K562 (cell line): ENCODE results near the gene CCDC61. TPM values are rescaled to one million over a fixed set of nuclear protein-coding genes. Genes with fewer than 3 reads are reported as not detected.

Experiments used
- ATAC-seq: fragments of 200-7000 bp; cut with Tn5 transposase; 3 replicates; pipeline ENCODE4 v1.9.1; 2020; ENCODE audit warnings: moderate library complexity
- BruUV-seq: library from RNA; stranded (reverse); fragments of 400-500 nt; replicated peaks from 2 replicates; lab custom pipeline; 2021; lab: Mats Ljungman, UMichigan
- CTCF ChIA-PET: fragments of 300-600 bp; formaldehyde crosslinking; extraction: SDS; loops from one replicate; lab custom pipeline; 2021; ENCODE audit warnings: low intra/inter-chr PET ratio; lab: Yijun Ruan, JAX
- POLR2A ChIA-PET: fragments of 300-600, 350-650 bp; sonication (Branson Sonifier 250); formaldehyde crosslinking; extraction: SDS; loops from one replicate; lab custom pipeline; 2021; ENCODE audit warnings: antibody characterized with exemption, inconsistent platforms; lab: Yijun Ruan, JAX
- DNase-seq, 4 experiments: peaks; one replicate each; pipeline versions ENCODE4 v3.0.0 to v3.0.0-alpha.2; 2011 to 2018; ENCODE audit warnings: low spot score in 3 of 4, mixed read lengths in 3 of 4; ENCODE audit errors: extremely low read depth in 1 of 4
- FAIRE-seq: peaks from 2 replicates; lab custom pipeline; 2011; peaks lifted over from hg19 to GRCh38; lab: Jason Lieb, UNC
- H2AFZ ChIP-seq: 2 replicates; pipeline ENCODE4 v1.6.0; 2011; ENCODE audit warnings: low read depth, low read length, control low read depth, inconsistent platforms
- H3K27ac ChIP-seq: fragments of 200-600 bp; 3 replicates; pipeline ENCODE4 v1.8.0; 2011; ENCODE audit warnings: low read depth, mild to moderate bottlenecking, control low read depth, inconsistent platforms, low read length, moderate library complexity, mixed read lengths; ENCODE audit errors: extremely low read depth
- H3K27me3 ChIP-seq, 2 experiments: fragments of 300-600 bp in 1 of 2; 2 replicates in 1 of 2; 3 replicates in 1 of 2; pipeline versions ENCODE4 v1.6.0 to v1.8.0; 2011; ENCODE audit warnings: inconsistent platforms in 2 of 2, low read length in 2 of 2, mild to moderate bottlenecking in 1 of 2, mixed read lengths in 1 of 2, moderate library complexity in 1 of 2; ENCODE audit not compliant: control insufficient read depth in 2 of 2, insufficient read depth in 2 of 2
- H3K36me3 ChIP-seq: fragments of 300-600 bp; 3 replicates; pipeline ENCODE4 v1.8.0; 2011; ENCODE audit warnings: mild to moderate bottlenecking, low read length, inconsistent platforms; ENCODE audit not compliant: control insufficient read depth, insufficient read depth
- H3K4me1 ChIP-seq, 2 experiments: fragments of 200-600 bp in 1 of 2; replicated peaks in 1 of 2; 2 replicates in 1 of 2; 3 replicates in 1 of 2; pipeline versions ENCODE4 v1.5.1 to v1.8.0; 2011; ENCODE audit warnings: inconsistent platforms in 2 of 2, low read length in 2 of 2, mild to moderate bottlenecking in 1 of 2, mixed read lengths in 1 of 2, moderate library complexity in 1 of 2; ENCODE audit not compliant: control insufficient read depth in 2 of 2, insufficient read depth in 2 of 2
- H3K4me2 ChIP-seq: 2 replicates; pipeline ENCODE4 v1.6.1; 2011; ENCODE audit warnings: low read length, control low read depth, inconsistent platforms, mixed read lengths; ENCODE audit not compliant: insufficient read depth
- H3K4me3 ChIP-seq: fragments of 200-600 bp; sonication (generic), shearing (Covaris generic); 2 replicates; pipeline ENCODE4 v1.5.1; 2016; ENCODE audit warnings: control low read depth, inconsistent platforms
- H3K79me2 ChIP-seq: fragments of 200-600 bp; 3 replicates; pipeline ENCODE4 v1.8.0; 2011; ENCODE audit warnings: low read length, inconsistent platforms; ENCODE audit not compliant: control insufficient read depth, insufficient read depth
- H3K9ac ChIP-seq, 2 experiments: 2 replicates each; pipeline versions ENCODE4 v1.6.0 to v1.6.1; 2011; ENCODE audit warnings: low read depth in 2 of 2, low read length in 2 of 2, control low read depth in 1 of 2, inconsistent platforms in 1 of 2, mild to moderate bottlenecking in 1 of 2, mixed read lengths in 1 of 2; ENCODE audit not compliant: insufficient read depth in 1 of 2
- H3K9me1 ChIP-seq: one replicate; pipeline ENCODE4 v1.6.0; 2011; ENCODE audit warnings: inconsistent platforms, mild to moderate bottlenecking, low read length, moderate library complexity; ENCODE audit not compliant: control insufficient read depth, insufficient read depth
- H3K9me3 ChIP-seq: replicated peaks from 2 replicates; pipeline ENCODE4 v1.5.1; 2011; ENCODE audit warnings: low read depth, low read length, inconsistent platforms; ENCODE audit not compliant: control insufficient read depth, insufficient read depth
- H4K20me1 ChIP-seq: replicated peaks from 2 replicates; pipeline ENCODE4 v1.6.1; 2011; ENCODE audit warnings: low read length, inconsistent platforms, mixed read lengths; ENCODE audit not compliant: control insufficient read depth, insufficient read depth
- ARNT ChIP-seq, 2 experiments: fragments of 450-650 bp; IDR thresholded peaks; 2 replicates each; pipeline ENCODE4 v1.6.1; 2016; ENCODE audit warnings: mild to moderate bottlenecking in 1 of 2
- ETS2 ChIP-seq: IDR thresholded peaks from 2 replicates; pipeline ENCODE4 v1.6.1; 2016; ENCODE audit warnings: borderline replicate concordance, missing genetic modification characterization, mild to moderate bottlenecking, moderate library complexity, missing compliant biosample characterization; ENCODE audit not compliant: poor library complexity, severe bottlenecking
- HDAC2 ChIP-seq: fragments of 450-650 bp; IDR thresholded peaks from 2 replicates; pipeline ENCODE4 v1.6.1; 2016; ENCODE audit warnings: mild to moderate bottlenecking
- KLF1 ChIP-seq: fragments of 450-650 bp; IDR thresholded peaks from 2 replicates; pipeline ENCODE4 v1.6.1; 2016; ENCODE audit warnings: missing genetic modification characterization, missing compliant biosample characterization
- NR2C1 ChIP-seq, 2 experiments: fragments of 450-650 bp; IDR thresholded peaks; 2 replicates each; pipeline ENCODE4 v1.6.1; 2017; ENCODE audit warnings: mild to moderate bottlenecking in 2 of 2, antibody characterized with exemption in 1 of 2, inconsistent platforms in 1 of 2, missing compliant biosample characterization in 1 of 2, missing genetic modification characterization in 1 of 2
- ZNF408 ChIP-seq: fragments of 250-450 bp; sonication (Bioruptor Pico); IDR thresholded peaks from 2 replicates; pipeline ENCODE4 v1.4.0; 2020; ENCODE audit warnings: low read depth, mild to moderate bottlenecking, moderate library complexity
- WGBS: fragments of 100-300 bp; shearing (Covaris generic); methylation state at CpG from one replicate; pipeline ENCODE4 v1.1.6; 2016; ENCODE audit warnings: low coverage, mixed read lengths; ENCODE audit not compliant: insufficient coverage; ENCODE audit errors: missing lambda C conversion rate; 5-methylcytosine and 5-hydroxymethylcytosine counted together
- in situ Hi-C: fragments of 300-500 bp; cut with MboI; formaldehyde crosslinking; loops from 4 replicates; pipeline ENCODE4 v1.15.0; 2018; ENCODE audit warnings: inconsistent platforms, mixed read lengths
- intact Hi-C: fragments of 100-400 bp; cut with micrococcal nuclease; formaldehyde crosslinking; loops from 2 replicates; pipeline ENCODE4 v1.14.2; 2022
- polyA plus RNA-seq, 8 experiments: library from polyadenylated mRNA; depleted of rRNA in 4 of 8; stranded (reverse) in 5 of 8; unstranded in 3 of 8; fragments of >200 nt; fragmentation: Nextera tagmentation in 2 of 8; fragmentation: Illumina TruSeq in 1 of 8; extraction: Ambion mirVana in 2 of 8; extraction: Trizol in 1 of 8; gene quantifications; 2 replicates each; pipeline versions ENCODE4 v1.2.1 to v1.2.3, GENCODE V29; 2011 to 2014; ENCODE audit warnings: inconsistent platforms in 1 of 8, missing spikeins in 1 of 8
- total RNA-seq, 7 experiments: library from RNA; depleted of rRNA in 6 of 7; stranded (reverse); fragments of >200 nt in 6 of 7; fragmentation: Illumina TruSeq in 2 of 7; extraction: Trizol in 2 of 7; gene quantifications; 2 replicates each; pipeline versions ENCODE4 v1.2.1 to v1.2.3, GENCODE V29; 2011 to 2021; ENCODE audit warnings: low replicate concordance in 1 of 7
- TF ChIP-seq, protein P1 (sequence below), 3 experiments: fragments of 200-800 bp in 1 of 3; fragments of 250-450 bp in 1 of 3; fragments of 450-650 bp in 1 of 3; sonication (Bioruptor Pico) in 1 of 3; sonication (Bioruptor generic) in 1 of 3; formaldehyde crosslinking in 1 of 3; IDR thresholded peaks; 2 replicates each; pipeline versions ENCODE4 v1.6.1 to v1.8.0; 2016 to 2022; ENCODE audit warnings: mild to moderate bottlenecking in 2 of 3, missing genetic modification characterization in 2 of 3, missing compliant biosample characterization in 1 of 3, moderate library complexity in 1 of 3

CCDC61 gene
- total and polyA plus RNA-seq, 9 of the 15 experiments (the other 6 are each of a cell fraction or from before 2014, with no cell fraction given) = 0.07 to 27.0 (median 10.3) TPM

DNA sequence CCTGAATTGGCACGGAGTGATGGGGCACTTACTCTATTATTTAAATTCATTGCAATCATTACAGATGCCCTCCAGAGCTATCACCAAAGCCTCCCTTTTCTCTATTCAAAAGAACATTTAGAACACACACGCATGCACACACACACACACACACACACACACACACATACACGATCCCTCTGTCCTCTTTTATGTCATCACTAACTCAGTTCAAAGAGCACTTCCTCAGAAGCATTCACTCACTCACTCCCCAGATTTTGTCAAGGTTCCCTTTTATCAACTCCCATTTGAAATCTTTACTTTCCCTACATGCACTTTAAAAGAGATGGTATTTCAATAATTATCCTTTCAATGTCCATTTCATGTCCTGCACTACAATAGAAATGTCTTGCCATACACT, 67.9 kb downstream of the CCDC61 start:
- no peak for TF ChIP-seq NR2C1 (IDR thresholded peaks at IDR 0.05)
- TF ChIP-seq NR2C1 (tag; IDR thresholded peaks at IDR 0.05) = no peak
- TF ChIP-seq, protein P1, sequence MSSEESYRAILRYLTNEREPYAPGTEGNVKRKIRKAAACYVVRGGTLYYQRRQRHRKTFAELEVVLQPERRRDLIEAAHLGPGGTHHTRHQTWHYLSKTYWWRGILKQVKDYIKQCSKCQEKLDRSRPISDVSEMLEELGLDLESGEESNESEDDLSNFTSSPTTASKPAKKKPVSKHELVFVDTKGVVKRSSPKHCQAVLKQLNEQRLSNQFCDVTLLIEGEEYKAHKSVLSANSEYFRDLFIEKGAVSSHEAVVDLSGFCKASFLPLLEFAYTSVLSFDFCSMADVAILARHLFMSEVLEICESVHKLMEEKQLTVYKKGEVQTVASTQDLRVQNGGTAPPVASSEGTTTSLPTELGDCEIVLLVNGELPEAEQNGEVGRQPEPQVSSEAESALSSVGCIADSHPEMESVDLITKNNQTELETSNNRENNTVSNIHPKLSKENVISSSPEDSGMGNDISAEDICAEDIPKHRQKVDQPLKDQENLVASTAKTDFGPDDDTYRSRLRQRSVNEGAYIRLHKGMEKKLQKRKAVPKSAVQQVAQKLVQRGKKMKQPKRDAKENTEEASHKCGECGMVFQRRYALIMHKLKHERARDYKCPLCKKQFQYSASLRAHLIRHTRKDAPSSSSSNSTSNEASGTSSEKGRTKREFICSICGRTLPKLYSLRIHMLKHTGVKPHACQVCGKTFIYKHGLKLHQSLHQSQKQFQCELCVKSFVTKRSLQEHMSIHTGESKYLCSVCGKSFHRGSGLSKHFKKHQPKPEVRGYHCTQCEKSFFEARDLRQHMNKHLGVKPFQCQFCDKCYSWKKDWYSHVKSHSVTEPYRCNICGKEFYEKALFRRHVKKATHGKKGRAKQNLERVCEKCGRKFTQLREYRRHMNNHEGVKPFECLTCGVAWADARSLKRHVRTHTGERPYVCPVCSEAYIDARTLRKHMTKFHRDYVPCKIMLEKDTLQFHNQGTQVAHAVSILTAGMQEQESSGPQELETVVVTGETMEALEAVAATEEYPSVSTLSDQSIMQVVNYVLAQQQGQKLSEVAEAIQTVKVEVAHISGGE (CRISPR knock-in tag; IDR thresholded peaks at IDR 0.05) = no peak
- no peak for TF ChIP-seq KLF1
- no peak for TF ChIP-seq HDAC2
- TF ChIP-seq ETS2 = no peak
- no peak for TF ChIP-seq ZNF408 (CRISPR knock-in tag)
- no peak for TF ChIP-seq ARNT (IDR thresholded peaks at IDR 0.05)
- H3K4me3 ChIP-seq = no peak overlapping the region
- BruUV-seq = no TSS peak
- ChIA-PET POLR2A (no interaction called here), CTCF (interaction anchor here (0.6 kb wide), 1 partner anchor 431 kb away, joined by 4 read pairs; no protein-coding TSS in a partner anchor)
- no peak overlapping the region for H2AFZ ChIP-seq
- no peaks in the 10 kb centered on the region for H4K20me1 ChIP-seq
- no peaks in the 10 kb centered on the region for H3K79me2 ChIP-seq
- WGBS = 0% methylated on average over 3 of the region's 3 CpGs
- in situ Hi-C loops = no loop called here
- intact Hi-C loops = no loop called here
- no peak overlapping the region for H3K9ac ChIP-seq
- no peaks in the 10 kb centered on the region for H3K9me1 ChIP-seq
- peaks cover 0 to 5% of the 10 kb centered on the region in 2 experiments; a peak in 1 of 5 replicates for H3K27me3 ChIP-seq
- DNase-seq = no peak
- no peak for ATAC-seq
- no peak overlapping the region for H3K27ac ChIP-seq
- no peaks in the 10 kb centered on the region for H3K36me3 ChIP-seq
- H3K9me3 ChIP-seq = no peaks in the 10 kb centered on the region; the same call in 1 of the 2 replicates
- H3K4me1 ChIP-seq = no peaks in the 10 kb centered on the region
- no peak overlapping the region for H3K4me2 ChIP-seq
- FAIRE-seq = no peak
